NCI-H1048 (cell line): Measurements from ENCODE around the gene MGAT4A.
"Not testable (repeated sequence)": the region's sequence is repeated elsewhere in the genome, so short reads cannot be mapped to it uniquely, and the experiment has no call there.

Source experiments
- DNase-seq: peaks from one replicate; lab custom pipeline; 2025; lab: John Stamatoyannopoulos, UW

Gene MGAT4A

DNA sequence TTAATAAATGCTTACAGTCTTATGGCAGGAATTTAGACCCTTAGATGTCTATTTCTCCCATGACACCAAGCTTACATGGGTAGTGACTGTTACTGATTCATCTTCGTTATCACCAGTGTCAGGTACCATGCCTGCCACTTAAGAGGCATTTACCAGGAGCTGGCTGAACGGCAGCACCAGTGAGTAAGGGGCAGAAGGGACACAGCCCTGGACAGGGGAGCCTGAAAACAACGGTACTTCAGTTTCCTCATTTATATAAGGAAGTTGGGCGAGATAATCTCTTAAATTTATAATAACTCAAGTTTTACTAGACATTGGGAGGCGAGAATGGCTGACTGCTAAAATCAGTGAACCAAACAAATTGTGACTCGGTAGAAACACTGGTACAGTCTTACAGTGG lies 123.8 kb downstream of the MGAT4A start:
- no peak for DNase-seq

GRCh38 chr2:98606431-98606830 lies 124.5 kb downstream of the MGAT4A start:
- DNase-seq: no peak

DNA sequence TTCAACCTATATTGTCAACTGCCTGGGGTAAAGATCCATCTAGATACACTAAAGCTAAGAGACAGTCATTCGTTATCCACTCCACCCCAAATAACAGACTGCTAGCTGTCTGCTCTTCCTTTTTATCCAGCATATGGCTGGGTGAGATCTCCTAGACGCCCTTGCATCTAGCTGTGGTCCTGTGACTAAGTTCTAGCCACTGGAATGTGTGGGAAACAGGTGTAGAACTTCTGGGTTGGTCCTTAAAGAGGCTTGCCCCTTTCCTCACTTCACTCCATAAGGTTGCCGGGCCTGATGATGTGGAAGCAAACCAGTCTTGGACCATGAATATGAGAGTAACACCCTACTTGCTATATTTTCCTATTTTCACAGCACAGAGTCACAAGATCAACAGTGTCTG lies 125.9 kb downstream of the MGAT4A start:
- no peak for DNase-seq

- no peak for DNase-seq
Measured at GRCh38 chr2:98604547-98604946, 126.4 kb downstream of the MGAT4A start.

- no peak for DNase-seq
Measured at GRCh38 chr2:98601532-98602132, 129.3 kb downstream of the MGAT4A start.

DNA sequence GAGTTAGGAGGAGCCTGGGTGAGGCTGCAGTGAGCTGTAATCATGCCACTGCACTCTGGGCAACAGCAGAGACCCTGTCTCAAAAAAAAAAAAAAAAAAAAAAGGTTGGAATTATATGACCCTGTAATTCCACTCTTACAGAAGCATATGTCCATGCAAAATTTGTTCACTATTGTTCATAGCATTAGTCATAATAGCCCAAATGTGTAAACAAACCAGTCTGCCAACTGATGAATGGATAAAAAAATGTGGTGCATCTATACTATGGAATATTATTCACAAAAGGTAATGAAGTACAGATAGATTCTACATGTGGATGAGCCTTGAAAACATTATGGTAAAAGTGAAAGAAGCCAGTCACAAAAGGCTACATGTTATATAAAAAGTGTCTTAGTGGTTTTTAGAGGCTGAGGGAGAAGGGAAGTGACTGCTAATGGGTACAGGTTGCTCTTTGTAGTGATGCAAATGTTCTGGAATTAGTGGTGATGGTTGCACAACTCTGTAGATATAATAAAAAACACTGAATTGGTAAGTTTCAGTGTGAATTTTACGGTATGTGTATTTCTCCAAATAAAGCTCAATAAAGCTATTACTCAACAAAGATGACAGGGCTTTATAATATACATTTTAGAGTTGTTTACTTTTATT lies 132.0 kb downstream of the MGAT4A start:
- no peak for DNase-seq

DNA sequence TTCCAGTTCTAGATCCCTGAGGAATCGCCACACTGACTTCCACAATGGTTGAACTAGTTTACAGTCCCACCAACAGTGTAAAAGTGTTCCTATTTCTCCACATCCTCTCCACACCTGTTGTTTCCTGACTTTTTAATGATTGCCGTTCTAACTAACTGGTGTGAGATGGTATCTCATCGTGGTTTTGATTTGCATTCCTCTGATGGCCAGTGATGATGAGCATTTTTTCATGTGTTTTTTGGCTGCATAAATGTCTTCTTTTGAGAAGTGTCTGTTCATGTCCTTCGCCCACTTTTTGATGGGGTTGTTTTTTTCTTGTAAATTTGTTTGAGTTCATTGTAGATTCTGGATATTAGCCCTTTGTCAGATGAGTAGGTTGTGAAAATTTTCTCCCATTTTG lies 136.3 kb downstream of the MGAT4A start:
- not testable (repeated sequence) for DNase-seq

- DNase-seq: no peak
Measured at GRCh38 chr2:98592565-98592964, 138.4 kb downstream of the MGAT4A start.

DNA sequence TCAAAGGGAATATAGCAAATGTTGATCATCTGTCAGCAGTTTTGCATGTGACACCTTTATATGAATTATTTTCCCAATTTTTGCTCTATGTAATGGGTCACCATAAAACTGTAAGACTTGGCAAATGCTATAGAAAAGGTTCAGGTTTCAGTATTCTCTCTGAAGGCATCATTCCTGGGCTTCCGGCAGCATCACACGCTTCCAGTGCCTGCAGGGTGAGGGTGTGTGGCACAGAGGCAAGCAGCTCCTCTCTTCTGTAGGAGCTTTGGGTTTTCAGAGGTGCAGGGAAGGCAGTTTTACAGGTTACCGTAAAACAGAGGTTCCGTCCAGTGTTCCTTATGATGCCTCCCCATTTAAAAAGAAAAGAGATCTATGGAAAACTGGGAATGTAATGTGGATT lies 141.4 kb downstream of the MGAT4A start:
- DNase-seq: no peak

DNA sequence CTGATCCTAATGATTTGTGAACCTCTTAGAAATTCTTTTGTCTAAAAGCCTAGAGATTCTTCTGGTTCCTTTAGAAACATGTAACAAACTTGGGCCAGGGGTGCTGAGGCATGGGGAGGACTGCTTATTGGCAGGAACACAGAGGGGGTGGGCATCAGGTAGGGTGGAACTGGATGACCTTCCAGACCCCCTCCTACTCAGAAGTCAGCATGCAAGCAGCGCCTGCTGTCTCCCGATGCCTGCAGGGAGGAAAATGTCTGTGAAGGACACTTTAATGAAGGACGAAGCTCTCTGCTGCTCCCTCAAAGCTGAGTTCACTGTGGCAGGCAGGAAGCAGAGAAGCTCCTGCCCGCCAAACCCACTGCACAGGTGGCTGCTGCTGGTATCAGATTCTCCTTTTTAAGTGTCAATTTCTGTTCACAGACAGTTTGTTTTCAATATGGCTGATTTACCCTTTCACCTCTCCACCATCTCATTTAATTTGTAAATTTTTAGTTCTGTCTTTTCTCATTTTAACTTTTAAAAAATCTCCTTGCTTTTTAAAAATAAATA lies 142.0 kb downstream of the MGAT4A start:
- no peak for DNase-seq

DNA sequence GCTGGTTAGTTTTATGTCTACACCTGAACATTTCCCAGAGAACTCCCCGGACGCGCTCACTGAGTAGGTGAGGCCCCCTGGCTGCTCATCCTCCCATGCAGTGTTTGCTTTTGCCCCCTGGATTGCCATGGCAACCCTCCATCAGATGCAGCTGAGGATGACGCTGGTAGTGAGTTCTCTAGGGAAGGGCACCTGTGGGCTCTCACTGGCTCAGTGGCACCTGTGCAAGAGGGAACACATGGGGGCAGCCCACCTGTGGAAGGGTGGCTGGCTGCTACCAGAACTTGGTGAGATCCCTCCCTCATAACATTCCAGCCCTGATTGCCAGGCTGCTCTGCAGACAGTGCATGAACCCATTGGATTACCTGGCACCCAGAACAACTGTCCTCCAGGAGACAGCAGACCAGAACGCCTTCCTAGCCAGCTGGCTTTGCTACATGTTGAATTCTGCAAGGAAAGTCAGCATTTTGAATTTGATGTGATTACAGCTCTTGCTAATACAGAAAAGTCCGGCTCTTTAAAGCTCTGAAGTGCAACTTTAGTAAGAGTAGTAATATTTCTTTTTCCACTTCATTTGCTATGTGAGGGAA lies 144.3 kb downstream of the MGAT4A start:
- no peak for DNase-seq

DNA sequence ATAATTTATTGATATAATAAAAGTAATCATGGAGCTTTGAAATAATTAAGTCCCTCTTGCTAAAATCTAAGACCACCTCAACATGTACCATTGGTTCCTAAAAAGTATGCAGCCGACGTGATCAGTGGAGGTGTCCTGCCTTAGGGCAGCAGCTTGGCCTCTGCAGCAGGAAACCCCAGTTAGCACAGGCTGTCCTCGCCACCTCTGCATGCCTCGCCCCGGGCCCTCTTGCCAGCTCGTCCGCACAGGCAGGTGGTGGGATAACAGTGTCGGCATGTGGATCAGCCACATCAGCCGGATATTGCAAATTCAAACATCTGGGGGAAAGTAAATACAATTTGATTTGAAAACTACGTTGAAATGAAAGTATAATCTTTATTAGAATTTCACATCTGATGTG lies 145.5 kb downstream of the MGAT4A start:
- no peak for DNase-seq

DNA sequence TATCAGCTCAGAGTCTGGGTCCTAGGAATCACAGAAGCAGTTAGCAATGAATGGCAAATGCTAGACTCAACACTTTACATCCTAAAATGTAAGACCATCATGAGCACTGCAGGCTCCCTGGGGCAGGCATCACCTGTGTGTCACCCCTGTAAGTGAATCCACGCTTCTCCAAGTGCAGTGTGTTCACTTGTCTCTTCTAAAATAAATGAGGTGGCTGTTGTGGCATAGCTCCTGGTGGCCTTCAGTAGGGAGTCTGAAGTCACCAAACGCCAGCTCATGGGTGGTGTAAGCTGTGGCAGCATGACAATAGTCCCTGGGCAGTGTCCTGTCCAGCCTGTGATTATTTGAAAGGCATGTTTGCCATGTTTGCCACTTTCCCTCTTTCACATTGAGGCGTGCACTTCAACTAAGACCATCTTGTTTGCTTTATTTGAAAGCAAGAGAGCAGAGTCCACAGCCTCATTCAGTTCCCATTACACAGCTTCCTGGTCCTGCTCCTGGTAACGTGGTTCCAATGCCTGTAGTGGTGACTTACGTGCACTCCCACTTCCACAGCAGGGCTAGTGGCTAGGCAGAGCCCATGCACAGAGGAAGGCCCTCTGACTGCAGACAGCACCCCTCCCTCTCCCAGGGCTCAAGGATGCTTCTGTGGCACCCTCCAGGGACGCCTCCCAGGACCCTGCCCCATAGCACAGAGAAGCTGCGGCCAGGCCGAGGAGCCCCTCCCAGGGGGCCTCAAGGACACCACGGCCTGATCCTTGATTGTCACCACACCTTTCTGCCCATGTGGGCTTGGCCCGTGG lies 146.9 kb downstream of the MGAT4A start:
- no peak for DNase-seq

DNA sequence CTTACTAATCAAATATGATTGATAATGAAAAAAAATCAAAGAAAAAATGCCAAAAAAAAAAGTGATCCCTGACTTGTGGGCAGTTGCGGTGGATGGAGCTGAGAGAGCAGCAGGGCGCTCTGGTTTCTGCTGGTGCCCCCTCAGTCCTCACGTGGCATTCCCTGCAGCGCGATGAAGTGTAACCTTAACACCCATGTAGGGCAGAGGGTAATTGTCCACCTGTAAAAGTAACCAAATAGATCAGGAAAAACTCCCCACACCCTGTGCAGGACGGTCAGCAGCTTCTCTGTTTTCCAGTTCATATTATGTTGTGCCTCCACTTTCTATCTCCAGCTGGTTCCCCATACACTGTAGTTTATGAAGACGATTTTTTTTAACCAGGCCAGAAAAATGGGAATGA lies 147.7 kb downstream of the MGAT4A start:
- DNase-seq: no peak

- DNase-seq: no peak
Measured at GRCh38 chr2:98582523-98582922, 148.4 kb downstream of the MGAT4A start.

GRCh38 chr2:98580656-98581284 lies 150.2 kb downstream of the MGAT4A start:
- DNase-seq: no peak

GRCh38 chr2:98579926-98580325 lies 151.0 kb downstream of the MGAT4A start:
- DNase-seq: no peak

GRCh38 chr2:98578231-98578630 lies 152.7 kb downstream of the MGAT4A start:
- DNase-seq: no peak

DNA sequence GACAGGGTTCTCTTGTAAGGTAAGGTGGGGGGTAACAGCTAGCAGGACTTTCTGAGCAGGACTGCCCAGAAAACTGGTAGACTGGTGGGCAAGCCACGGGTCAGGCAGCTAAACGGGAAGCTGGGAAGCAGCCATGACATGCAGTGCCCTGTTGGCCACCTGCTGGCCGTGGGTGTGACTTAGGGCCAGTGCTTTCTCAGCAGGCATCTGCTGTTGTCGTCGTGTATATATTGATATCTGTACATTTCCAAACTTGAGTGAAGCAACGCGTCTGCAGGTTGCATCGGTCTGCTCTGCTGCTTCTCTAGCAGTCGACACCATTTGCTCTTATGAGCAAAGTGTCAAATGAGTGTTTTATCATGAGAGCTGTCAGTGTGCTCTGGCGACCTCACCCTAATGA lies 153.6 kb downstream of the MGAT4A start:
- DNase-seq: no peak

DNA sequence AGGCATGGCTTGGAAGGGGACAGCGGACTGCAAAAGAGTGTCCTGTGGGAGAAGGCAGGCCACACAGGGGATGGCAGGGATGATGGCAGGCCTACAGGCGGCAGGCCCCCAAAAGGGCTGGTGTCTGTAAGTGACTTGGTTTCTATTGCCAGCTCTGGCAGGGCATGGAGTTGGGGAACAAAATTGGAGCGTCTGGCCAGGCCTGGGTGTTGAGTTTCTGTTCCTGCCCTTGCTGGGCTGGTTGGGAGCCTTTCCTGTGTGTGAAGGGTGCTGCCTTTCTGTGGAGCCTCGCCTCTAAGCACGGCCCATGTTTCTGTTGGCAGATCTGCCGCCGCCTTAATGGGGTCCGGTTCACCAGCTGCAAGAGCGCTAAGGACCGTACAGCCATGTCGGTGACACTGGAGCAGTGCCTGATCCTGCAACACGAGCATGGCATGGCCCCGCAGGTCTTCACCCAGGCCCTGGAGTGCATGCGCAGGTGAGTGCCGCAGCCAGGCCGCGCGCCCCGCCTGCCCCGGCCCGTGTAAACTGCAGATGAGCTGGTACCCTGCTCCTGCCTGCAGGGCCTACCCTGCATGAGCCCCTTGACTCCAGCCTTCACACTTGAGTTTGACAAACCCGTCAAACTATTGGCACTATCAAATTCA lies 154.1 kb downstream of the MGAT4A start:
- DNase-seq: no peak

DNA sequence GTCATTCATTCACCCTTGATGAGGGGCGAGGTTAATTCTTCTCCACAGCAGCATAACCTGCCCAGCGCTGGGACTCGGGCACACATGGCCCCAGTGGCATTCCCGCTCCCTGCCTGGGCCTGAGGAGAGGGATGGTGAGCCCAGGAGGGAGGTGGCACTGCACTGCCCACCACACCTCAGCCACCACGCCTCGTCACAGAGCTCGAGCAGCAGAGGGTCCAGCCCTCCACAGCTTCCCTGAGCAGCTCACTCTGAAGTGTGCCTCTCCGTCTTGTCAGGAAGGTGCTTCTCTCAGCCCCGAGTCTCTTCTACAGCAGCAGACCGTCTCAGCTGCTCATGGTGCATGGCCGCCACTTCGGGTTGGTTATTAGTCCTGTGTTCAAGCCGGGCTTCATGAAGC lies 157.5 kb downstream of the MGAT4A start:
- DNase-seq: no peak

GRCh38 chr2:98572676-98573075 lies 158.3 kb downstream of the MGAT4A start:
- no peak for DNase-seq
